Amygdala (tissue), 56 donors: ENCODE data around the gene ADK.

ENCODE experiments used
- DNase-seq, 56 donors: peaks; one replicate each; lab custom pipeline; 2025; lab: John Stamatoyannopoulos, UW

Gene ADK

DNA sequence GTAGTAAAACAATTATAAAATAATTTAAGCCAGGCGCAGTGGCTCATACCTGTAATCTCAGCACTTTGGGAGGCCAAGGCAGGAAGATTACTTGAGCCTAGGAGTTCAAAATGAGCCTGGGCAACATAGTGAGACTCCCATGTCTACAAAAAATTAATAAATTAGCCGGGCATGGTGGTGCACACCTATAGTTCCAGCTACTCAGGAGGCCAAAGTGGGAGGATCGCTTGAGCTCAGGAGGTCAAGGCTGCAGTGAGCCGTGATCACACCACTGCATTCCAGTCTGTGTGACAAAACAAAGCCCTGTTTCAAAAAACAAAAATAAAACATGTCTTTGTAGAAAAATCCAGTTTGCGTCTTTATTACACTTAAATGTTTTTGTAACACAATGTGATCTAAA, 533.4 kb downstream of the ADK start:
- no peak for DNase-seq

DNA sequence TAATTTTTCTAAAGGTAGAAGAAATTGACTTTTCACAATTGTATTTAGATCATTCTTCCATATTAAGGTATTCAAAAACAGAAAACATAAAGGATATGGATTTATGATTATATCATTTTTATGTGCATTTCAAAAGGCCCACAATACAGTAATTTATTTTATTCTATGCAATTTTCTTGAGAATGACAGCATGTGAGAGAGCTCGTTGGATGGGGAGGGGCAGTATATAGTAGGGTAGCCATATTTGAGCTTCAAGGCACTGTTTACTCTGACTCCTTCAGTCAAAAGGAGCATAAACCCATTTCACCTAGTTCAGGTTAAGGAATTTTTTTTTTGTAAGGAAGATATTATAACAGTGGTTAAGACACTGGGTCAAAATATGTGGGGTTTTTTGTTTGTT, 534.5 kb downstream of the ADK start:
- no peak for DNase-seq

DNA sequence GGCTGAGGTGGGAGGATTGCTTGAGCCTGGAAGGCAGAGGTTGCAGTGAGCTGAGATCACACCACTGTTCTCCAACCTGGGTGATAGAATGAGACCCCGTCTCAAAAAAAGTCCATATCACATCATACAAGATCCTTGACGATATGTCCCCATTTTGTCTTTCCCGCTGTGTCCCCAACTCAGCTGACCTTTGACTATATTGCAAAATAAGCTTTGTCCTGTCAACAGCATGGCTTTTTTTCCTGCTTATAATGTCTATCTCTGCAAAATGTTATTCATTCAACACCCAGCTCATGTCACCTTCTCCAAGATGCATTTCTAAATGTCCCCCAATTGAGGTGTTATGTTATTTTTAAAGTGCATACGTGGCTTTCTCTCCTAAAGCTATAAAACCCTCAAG, 539.4 kb downstream of the ADK start:
- no peak for DNase-seq

DNA sequence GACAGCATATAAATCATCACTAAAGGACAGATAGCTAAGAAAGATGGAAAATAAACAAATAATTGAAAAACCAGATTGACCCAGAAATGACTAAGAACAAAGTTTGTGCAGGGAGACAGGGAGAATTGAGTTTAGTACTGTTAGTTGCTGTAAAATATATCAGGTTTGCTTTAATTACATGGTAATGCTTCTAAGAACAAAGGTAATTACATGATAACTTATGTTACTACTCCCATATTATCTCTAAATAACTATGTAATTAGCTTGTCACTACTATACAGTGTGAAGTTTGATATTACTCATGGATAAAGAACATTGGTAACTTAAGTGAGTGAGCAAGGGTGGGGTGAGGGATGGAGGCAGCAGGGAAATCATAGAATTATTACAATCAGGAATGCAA, 540.1 kb downstream of the ADK start:
- no peak for DNase-seq

DNA sequence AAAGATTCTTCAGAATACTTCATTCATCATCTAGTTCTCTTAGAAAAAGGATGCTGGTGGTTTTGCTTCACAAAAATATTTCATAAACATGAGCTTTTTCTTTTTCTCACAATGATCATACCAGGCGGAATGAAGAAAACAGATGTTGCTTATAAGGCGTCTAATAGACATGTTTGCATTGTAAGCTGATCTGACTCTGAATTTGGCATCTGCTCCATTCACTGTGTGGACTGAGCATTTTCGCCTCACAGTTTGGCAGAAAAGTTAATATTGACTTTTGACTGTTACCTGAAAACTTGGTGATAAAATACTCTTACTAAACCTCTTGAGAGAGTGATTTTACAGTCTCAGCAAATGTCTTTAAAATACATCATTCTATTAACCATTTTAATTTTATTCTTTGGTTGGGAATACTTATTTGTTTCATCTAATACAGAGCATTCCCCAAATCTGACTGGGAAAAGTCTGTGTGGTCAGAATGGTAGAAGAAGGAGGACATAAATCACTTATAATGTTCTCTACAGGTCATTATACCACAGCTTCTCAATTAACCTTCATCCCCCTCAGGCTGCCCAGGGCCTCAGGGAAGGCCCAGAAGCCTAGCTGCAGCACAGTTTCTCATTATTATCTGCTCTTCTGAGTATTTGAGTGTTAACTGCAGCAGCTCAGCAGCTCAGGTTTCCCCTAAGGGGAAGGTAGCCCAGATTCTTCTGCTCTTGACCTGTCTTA, 553.8 kb downstream of the ADK start:
- no peak for DNase-seq

DNA sequence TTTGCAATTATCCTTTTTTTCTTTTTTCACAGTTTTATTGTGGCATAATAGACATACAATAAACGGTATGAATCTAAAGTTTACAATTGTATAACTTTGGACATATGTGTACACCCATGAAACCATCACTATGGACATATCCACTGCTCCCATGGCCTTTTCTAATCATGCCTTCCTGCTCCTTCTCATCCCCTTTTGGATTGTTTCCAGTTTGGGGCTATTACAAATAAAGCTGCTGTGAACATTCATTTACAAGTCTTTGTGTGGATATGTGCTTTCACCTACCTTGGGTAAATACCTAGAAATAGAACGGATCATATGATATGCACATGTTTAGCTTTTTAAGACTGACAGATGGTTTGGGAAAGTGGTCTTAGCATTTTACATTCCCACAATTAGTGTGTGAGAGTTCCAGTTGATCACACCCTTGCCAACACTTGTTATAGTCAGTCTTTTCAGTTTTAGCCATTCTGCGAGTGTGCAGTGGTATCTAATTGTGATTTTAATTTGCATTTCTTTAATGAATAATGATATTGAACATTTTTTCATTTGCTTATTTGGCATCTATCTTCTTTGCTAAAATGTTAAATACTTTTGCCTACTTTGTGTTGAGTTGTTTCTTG, 554.4 kb downstream of the ADK start:
- no peak for DNase-seq

DNA sequence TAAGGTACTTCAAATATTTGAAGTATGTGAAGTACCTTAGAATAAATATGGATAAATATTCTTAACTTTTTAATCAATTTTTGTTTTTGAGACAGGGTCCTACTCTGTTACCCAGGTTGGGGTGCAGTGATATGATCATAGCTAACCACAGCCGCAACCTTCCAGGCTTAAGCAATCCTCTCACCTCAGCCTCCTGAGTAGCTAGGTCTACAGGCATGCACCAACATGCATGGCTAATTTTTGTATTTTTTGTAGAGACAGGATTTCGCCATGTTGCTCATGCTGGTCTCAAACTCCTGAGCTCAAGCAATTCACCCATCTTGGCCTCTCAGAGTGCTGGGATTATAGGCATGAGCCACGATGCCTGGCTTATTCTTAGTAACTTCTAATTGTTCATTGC, 555.9 kb downstream of the ADK start:
- DNase-seq: no peak

DNA sequence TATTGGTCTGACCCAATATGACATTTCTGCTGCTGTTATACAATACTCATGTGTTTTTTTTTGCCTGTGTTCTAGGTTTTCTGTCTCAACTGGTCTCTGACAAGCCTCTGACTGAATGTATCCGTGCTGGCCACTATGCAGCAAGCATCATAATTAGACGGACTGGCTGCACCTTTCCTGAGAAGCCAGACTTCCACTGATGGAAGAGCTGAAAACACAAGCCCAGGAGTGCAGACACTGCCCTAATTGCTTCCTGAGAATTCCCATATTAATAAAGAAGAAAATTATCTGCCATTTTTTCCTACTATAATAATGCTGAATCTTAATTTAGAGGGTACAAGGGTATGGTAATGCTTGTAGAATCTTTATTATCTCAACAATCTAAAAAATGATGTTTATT, 557.2 kb downstream of the ADK start:
- DNase-seq: no peak

DNA sequence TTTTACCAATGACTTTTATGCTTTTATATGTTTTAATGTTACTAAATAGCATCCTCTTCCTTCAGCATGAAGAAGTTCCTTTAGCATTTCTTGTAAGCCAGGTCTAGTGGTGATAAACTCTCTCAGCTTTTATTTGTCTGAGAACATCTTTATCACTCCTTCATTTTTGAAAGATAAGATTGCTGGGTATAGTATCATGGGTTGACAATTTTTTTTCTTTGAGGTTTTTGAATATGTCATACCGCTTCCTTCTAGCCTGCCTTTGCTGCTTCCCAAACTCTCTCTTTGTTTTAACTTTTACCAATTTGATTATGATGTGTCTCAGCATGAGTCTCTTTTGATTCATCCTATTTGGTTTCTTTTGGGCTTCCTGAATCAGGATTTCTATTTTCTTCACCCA, 567.2 kb downstream of the ADK start:
- DNase-seq: no peak

DNA sequence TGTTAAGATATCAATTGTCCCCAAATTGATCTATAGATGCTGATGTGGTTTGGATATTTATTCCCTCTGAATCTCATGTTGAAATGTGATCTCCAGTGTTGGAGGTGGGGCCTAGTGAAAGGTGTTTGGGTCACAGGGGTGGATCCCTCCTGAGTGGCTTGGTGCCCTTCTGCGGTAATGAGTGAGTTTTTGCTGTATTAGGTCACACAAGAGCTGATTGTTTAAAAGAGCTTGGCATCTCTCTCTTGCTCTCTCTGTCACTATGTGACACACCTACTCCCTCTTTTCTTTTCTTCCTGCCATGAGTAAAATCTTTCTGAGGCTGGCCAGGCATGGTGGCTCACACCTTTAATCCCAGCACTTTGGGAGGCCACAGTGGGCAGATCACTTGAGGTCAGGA, 577.2 kb downstream of the ADK start:
- no peak for DNase-seq

DNA sequence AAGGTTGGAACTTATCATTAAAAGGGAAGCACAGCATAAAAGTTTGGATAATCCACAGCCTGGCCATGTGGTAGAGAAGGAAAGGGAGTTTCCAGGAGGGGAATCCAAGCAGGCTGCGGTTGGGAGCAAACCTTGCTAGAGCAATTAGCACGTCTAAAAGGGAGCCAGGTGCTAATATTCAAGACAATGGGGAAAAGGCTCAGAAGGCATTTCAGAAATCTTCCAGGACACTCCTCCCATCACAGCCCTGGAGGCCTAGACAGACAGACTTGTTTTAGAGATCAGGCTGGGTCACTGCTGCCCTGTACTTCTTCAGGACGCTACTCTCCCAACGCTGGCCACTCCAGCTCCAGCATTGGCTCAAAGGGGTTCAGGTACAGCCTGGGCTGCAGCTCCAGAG, 579.2 kb downstream of the ADK start:
- no peak for DNase-seq

DNA sequence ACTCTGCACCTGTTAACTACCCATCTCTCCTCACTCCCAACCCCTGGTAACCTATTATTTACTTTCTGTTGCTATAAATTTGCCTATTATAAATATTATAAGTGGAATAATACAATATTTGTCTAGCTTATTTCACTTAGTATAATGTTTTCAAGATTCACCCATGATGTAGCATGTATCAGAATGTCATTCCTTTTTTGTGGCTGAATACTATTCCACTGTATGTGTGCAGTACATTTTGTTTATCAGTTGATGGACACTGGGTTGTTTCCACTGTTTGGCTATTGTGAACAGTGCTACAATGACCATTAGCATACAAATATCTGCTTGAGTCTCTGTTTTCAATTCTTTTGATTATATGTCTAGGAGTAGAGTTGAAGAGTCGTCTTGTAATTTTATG, 582.6 kb downstream of the ADK start:
- DNase-seq: no peak

DNA sequence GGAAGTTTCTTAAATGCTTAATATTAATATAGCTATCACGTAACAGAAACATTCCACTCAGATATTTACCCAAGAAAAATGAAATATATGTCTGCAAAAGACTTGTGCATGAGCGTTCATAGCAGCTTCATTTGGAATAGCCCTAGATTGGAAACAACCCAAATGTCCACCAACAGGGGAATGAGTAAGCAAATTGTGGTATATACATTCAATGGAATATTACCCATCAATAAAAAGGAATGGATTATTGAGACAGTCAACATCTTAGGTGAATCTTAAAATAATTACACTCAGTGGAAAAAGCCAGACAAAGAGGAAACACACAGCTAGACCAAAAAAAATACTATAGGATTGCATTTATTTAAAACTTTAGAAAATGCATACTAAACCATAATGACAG, 585.0 kb downstream of the ADK start:
- no peak for DNase-seq

DNA sequence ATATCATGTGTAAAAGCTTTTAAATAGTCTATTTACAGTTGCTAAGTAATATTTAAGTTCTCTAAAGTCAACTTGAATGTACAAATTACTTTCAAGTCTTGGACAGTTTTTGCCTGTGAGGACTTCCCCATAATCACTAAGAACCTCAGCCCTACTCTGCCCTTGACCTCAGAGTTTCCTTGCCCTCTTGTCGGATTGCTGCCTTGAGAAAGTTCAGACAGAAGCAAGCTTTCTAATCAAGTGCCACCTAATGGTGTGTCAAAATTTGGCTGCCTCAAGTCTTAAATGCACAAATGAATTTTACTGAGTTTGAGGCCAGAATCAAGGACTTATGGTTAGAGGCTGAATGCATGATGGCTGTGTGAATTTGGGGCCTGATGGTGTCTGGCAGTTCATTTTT, 587.0 kb downstream of the ADK start:
- DNase-seq: no peak

DNA sequence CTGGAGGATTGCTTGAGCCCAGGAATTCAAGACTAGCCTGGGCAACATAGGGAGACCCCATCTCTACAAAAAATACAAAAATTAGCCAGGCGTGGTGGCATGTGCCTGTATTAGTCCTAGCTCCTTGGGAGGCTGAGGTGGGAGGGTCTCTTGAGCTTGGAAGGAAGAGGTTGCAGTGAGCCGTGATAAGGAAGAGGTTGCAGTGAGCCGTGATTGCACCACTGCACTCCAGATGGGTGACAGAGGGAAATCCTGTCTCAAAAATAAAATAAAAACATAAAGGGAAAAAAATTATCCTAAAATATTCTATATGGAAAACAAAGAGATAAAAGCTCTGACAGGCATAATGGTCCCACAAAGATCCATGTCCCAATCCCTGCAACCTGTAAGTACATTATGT, 587.5 kb downstream of the ADK start:
- DNase-seq: no peak

DNA sequence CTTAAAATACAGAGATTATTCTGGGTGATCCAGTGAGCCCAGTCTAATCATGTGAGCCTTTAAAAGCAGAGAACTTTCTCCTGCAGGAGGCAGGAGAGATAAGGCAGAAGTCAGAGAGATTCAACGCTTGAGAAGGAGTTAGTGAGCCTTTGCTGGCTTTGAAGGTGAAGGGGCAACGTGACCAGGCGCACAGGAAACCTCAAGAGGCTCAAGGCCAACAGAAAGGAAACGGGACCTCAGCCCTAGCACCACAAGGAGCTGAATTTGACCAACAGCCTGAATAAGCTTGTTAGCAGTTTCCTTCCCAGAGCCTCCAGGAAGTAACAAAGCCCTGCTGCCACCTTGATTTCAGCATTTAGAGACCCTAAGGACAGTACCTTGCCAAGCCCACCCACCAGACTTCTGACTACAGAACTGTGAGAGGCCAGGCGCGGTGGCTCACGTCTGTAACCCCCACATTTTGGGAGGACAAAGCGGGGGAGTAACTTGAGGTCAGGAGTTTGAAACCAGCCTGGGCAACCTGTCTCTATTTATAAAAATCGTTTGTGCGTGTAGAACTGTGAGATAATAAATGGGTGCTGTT, 588.1 kb downstream of the ADK start:
- no peak for DNase-seq

DNA sequence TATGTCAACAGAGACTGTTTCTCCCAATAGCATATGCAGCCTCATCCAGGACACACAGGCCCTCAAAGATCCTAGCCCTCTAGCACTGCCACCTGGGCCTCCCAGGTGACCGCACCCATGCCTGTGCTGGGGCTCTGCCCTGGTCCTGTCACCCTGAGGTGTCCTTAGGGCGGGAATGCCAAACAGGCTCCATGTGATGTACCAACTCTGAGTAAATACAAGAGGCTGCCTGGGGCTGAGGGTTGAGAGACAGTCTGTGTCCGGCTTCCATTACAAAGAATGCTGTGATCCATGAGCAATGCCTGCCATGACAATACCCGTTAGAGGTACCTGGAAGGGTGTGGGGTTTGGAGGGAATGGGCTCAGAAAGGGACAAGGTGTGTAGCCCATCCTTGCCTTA, 592.4 kb downstream of the ADK start:
- DNase-seq: no peak

DNA sequence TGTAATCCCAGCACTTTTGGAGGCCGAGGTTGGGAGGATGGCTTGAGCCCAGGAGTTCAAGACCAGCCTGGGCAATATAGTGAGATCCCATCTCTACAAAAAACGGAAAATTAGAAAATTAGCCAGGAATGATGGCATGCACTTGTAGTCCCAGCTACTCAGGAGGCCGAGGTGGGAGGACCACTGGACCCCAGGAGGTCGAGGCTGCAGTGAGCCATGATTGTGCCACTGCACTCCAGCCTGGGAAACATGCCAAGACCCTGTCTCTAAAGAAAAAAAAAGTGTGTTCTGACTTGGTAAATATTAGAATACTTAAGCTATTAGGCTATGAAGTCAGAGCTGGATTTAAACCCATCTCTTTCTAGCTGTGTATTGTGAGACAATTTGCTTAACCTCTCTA, 594.4 kb downstream of the ADK start:
- DNase-seq: no peak

DNA sequence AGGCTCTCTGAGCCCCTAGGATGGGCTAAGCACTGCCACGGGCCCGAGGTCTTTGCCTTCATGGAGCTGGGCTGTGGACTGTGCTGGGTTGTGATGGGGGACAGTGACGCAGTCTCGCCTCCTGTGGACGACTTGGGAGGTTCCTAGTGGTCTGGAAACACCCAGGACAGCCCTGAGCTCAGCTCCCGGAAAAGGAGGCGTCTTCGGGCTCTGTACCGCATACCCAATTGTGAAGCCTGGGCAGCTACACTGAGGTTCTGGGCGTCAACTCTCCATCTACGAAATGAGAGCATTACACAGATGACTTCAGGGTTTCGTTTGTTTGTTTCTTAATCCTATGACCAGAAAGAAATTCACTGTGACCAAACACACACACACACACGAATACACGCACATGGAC, 595.8 kb downstream of the ADK start:
- no peak for DNase-seq

DNA sequence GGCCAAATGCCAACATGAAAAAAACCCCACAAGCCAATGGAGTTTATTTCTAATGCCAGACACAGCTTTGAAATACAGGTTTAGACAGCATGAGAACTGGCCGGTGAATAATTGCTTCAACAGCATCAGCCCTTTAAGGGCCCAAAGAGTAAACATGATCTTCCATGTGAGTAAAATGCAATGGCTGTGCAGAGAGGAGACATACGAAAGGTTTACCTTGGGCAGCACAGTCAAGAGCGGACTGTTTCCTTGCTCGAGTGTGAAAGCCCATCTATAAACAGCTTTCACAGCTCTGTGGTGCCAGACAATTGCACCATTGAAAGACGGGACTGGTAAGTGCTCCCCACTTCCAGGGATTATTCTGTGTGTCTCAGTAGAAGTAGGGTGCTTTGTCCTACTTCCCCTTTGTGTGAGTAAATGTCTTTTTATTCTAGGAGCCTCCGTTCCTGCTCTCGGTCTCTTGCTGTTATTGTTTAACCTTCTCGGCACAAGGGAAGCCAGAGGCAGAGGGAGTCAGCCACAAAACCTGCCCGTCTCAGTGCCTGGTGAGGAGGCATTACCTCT, 597.5 kb downstream of the ADK start:
- DNase-seq: no peak

DNA sequence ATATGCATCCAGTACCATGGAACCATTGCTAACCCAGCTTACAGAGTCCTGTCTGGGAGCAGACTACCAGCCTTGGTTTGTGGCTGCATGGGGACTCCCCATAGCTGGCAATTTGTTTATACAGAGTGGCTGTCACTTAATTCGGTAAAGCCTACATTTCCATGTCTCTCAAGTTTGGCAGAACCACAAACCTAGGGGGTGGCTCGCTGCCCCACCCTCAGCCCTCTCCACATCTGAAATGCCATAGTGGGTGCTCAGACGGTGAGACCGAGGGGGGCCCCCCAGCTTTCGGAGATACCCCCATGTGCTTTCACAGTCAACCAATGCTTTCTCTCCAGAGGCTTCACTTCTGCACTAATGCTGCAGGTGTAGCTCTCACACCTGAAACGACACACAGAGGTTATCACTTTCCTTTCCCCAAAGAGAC, 599.8 kb downstream of the ADK start:
- no peak for DNase-seq
